ENCODE results near the gene KCNMA1. TPM values are rescaled to one million over a fixed set of nuclear protein-coding genes. Genes with fewer than 3 reads are reported as not detected.

Gene KCNMA1
- total RNA-seq, 1 donor from 2014 or later = 15.8 TPM

DNA sequence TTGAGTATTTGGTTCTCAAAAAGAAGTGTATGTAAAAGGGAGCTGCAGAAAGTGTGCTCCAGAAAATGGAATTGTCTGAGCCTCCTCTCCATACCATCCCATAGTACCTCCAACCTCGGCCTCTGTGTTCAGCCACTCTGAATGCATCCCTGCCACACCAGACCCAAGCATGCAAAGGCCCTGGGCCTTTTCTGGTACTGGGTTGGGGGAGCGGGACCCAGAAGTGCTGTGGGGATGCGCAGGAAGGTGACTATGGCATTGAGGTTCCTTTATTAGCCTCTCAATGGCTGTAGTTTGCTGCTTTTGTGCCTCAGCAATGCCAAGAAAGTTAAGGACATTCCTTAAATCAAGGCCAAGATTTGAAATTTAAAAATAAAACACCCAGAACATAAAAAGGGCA is 2.1 kb upstream of the KCNMA1 start:
- Histone ChIP-seq H3K4me3 (ENCODE audit: low read depth, low read length) (no peak overlapping the region), H3K27me3 (ENCODE audit: control insufficient read depth, insufficient read depth, low read length) (no peaks in the 10 kb centered on the region), H3K36me3 (ENCODE audit: control insufficient read depth, insufficient read depth, low read length) (no peaks in the 10 kb centered on the region)
- TF ChIP-seq, protein P1, sequence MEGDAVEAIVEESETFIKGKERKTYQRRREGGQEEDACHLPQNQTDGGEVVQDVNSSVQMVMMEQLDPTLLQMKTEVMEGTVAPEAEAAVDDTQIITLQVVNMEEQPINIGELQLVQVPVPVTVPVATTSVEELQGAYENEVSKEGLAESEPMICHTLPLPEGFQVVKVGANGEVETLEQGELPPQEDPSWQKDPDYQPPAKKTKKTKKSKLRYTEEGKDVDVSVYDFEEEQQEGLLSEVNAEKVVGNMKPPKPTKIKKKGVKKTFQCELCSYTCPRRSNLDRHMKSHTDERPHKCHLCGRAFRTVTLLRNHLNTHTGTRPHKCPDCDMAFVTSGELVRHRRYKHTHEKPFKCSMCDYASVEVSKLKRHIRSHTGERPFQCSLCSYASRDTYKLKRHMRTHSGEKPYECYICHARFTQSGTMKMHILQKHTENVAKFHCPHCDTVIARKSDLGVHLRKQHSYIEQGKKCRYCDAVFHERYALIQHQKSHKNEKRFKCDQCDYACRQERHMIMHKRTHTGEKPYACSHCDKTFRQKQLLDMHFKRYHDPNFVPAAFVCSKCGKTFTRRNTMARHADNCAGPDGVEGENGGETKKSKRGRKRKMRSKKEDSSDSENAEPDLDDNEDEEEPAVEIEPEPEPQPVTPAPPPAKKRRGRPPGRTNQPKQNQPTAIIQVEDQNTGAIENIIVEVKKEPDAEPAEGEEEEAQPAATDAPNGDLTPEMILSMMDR (IDR thresholded peaks at IDR 0.05; ENCODE audit: insufficient read depth, low read length, severe bottlenecking) = no peak
- DNase-seq (ENCODE audit: low read depth) = no peak
- FAIRE-seq = no peak

DNA sequence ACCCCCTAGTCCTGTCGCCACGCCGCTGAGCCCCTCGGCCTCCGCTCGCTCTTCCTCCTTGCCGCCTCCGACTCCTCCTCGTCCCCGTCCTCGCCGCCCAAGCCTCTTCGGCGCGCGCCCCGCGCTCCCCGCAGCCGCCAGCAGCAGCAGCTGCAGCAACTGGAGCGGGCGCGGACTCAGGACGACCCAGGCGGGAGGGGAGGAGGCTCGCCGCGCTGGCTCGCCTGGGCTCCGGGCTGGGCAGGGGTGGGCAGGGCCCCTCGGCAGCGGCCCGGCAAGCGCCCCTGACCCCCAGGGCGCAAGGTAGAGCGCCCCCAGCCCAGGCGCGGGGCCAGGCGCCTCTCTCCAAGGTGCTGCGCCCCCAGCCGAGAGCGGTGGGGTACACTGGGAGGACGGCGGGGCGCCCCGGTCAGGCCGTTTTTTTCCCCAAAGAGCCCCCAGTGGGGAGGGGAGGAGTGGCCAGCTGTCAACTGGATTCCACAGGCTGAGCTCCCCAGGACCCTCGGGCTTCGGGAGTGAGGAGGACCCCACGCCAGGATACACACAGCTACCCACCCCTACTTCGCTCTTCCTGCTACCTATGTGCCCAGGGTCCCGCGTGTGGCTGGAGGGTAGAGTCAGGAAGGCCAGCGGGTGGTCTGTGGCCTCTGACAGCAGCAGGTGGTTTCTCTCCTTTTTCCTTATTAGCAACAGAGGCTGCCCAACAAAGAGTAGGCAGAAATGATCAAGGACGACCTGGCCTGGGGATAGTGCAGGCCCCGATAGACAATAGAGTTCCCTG is 903 bp upstream of the KCNMA1 start:
- no peaks in the 10 kb centered on the region for H3K36me3 ChIP-seq (ENCODE audit: control insufficient read depth, insufficient read depth, low read length)
- FAIRE-seq = no peak
- DNase-seq (ENCODE audit: low read depth) = no peak
- no peaks in the 10 kb centered on the region for H3K27me3 ChIP-seq (ENCODE audit: control insufficient read depth, insufficient read depth, low read length)
- peak overlapping the region; percentile 71 for H3K4me3 ChIP-seq (ENCODE audit: low read depth, low read length)
- TF ChIP-seq, protein P1 (IDR thresholded peaks at IDR 0.05; ENCODE audit: insufficient read depth, low read length, severe bottlenecking) = no peak

DNA sequence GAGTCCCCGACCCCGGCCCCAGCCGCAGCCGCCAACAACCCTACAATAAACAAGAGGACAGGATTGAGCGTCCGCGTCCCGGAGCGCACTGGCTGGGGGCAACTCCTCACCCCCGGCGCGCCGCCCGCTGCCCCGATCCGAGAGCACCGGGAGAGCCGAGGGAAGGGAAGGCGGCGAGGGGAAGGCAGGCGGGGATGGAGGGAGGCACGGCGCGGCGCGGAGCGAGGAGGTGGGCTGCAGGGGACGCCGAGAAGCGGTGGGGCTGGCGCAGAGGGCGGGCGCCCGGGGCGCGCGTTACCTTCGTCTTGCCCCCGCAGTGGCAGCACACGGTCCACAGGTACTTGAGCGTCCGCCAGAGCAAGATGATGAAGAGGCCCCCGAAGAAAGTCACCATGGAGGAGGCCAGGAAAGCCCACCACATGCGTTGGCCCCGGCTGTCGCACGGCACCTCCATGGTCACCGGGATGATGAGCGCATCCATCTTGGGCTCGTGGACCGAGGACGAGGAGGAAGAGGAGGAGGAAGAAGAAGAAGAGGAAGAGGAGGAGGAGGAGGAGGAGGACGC is 559 bp downstream of the KCNMA1 start:
- no peaks in the 10 kb centered on the region for H3K27me3 ChIP-seq (ENCODE audit: control insufficient read depth, insufficient read depth, low read length)
- DNase-seq (ENCODE audit: low read depth) = no peak
- H3K4me3 ChIP-seq (ENCODE audit: low read depth, low read length) = peak overlapping the region; percentile 71
- FAIRE-seq = no peak
- H3K36me3 ChIP-seq (ENCODE audit: control insufficient read depth, insufficient read depth, low read length) = no peaks in the 10 kb centered on the region
- TF ChIP-seq, protein P1 (IDR thresholded peaks at IDR 0.05; ENCODE audit: insufficient read depth, low read length, severe bottlenecking) = no peak

DNA sequence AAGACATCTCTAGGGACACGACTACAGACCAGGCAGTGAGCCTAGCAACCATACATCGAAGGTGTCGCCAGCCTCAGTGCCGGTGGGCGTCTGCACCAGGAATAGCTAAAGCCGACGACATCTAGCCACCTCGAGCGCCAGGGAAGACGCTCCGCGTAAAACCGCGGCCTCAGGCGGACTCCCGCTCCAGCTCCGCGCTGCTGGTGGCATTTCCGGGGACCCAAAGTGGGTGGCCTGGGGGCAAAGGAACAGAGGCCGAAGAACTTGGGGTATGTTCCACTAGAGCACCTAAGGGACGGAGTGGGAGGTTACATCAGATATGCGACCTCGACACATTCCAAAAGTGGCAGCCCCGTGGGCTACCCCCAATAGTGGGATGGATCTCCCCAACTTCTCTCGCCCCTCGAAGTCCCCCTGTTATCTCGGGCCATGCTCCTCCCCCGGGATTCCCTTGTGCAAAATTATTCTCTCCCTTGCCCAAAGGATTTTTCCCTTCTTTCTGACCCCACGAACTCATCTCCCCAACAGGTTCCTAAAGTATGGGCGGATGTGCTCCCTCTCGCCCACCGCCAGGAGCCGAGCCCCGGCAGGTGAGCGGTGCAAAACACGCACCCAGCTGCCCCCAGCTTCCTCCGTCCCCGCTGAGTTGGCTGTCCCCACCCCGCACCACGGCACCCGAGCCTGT is 1.2 kb downstream of the KCNMA1 start:
- TF ChIP-seq, protein P1 (IDR thresholded peaks at IDR 0.05; ENCODE audit: insufficient read depth, low read length, severe bottlenecking) = no peak
- FAIRE-seq (no peak), DNase-seq (ENCODE audit: low read depth) (no peak)
- Histone ChIP-seq H3K36me3 (ENCODE audit: control insufficient read depth, insufficient read depth, low read length) (no peaks in the 10 kb centered on the region), H3K27me3 (ENCODE audit: control insufficient read depth, insufficient read depth, low read length) (no peaks in the 10 kb centered on the region), H3K4me3 (ENCODE audit: low read depth, low read length) (peak overlapping the region; percentile 71)

DNA sequence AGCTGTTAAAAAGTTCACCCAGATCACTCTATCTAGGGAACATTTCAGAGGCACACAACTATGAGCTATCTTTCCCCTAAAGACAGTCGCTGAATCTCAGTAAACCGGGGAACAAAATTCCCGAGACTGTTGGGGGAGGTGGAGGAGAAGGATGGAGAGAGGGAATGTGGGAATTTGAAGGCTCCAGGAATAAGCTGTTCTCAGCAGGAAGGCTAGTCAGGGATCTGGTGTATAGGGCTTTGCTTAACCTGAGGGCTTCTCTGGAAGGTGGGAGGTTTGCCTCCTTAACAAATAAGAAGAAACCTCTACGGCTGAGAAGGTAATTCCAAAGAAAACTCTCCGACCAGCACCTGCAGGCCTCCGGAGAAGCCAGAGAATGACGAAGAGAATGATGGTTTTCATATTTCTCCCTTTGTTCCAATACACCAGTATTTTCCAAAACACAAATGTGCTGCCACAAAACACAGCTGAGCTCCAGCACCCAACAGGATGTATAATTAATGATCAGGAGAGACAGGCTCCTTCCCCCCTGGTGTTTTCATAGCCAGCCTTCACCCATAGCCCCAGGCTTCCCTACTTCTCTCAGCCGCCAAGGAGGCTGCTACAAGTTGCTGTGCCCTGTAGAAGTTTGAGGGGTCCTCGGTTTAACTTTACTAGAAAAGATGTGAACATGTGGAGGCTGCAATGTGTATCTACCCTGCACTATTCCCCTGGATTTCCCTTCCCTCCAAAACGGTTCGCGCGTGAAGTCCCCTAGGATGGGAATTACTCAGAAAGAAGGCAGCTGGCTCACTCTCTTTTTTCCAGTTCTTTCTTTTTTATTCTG is 2.0 kb downstream of the KCNMA1 start:
- Histone ChIP-seq H3K27me3 (ENCODE audit: control insufficient read depth, insufficient read depth, low read length) (no peaks in the 10 kb centered on the region), H3K36me3 (ENCODE audit: control insufficient read depth, insufficient read depth, low read length) (no peaks in the 10 kb centered on the region), H3K4me3 (ENCODE audit: low read depth, low read length) (peak overlapping the region; percentile 71)
- peak; percentile 50 for FAIRE-seq
- no peak for DNase-seq (ENCODE audit: low read depth)
- TF ChIP-seq, protein P1 (IDR thresholded peaks at IDR 0.05; ENCODE audit: insufficient read depth, low read length, severe bottlenecking) = no peak

Data from bronchial epithelial cell (primary cell).